Measurements from ENCODE around the gene PISD.

The PISD gene

GRCh38 chr22:31623592-31624304 is 38.3 kb downstream of the PISD start:
- TF ChIP-seq CTCF (IDR thresholded peaks at IDR 0.05; ENCODE audit: low read depth, low read length, missing control alignments), result no peak
- DNase-seq (ENCODE audit: low read depth), result no peak
- no peak overlapping the region for H3K4me3 ChIP-seq (ENCODE audit: low read depth, low read length)

DNA sequence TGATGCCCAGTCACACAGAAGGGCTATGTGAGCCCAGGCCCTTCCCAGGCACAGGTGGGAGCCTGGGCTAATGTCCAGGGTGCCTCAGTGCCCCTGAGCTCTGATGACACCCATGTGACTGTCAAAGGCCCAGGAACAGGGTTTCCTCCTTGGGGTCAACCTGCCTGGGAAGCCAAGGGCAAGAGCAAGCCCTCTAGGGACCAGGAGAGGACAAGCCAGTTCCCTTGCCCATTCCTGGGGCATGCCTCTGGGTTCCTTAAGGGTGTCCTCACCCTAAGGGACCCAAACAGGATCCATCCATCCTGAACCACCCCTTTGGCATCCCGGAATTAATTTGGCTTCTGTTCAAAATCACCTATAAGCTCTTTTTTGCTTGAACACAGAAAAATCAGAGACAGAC is 39.0 kb downstream of the PISD start:
- no peak for TF ChIP-seq CTCF (IDR thresholded peaks at IDR 0.05; ENCODE audit: low read depth, low read length, missing control alignments)
- no peak overlapping the region for H3K4me3 ChIP-seq (ENCODE audit: low read depth, low read length)
- no peak for DNase-seq (ENCODE audit: low read depth)

DNA sequence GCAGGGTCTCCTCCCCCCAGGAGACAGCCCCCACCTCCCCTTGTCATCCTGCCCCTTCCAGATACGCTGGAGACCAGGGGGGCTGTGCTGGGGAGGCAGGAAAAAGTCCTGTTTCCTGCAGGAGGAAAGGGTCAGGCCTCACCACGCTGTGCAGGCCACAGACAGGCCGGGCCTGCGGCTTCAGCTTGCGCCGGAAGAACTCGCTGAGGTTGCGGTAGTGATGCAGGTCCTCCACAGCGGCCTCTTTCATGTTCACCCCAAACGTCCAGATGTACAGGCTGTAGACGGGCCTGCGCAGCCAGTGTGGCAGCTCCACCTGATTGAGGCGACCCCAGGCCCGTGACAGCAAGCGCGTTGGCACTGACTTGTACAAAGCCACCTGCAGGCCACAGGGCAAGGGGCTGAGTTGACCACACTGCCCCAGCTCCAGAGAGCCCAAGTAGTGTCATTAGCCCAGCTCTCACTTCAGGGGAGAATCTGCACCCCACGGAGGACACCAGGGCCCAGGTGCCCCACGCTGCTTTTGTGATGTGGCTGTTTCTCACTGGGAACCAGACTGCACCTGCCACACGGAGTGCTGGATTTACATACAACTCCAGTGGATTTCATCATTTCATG is 40.4 kb downstream of the PISD start:
- H3K4me3 ChIP-seq (ENCODE audit: low read depth, low read length), result no peak overlapping the region
- TF ChIP-seq CTCF (IDR thresholded peaks at IDR 0.05; ENCODE audit: low read depth, low read length, missing control alignments), result no peak
- DNase-seq (ENCODE audit: low read depth), result no peak

- no peak overlapping the region for H3K4me3 ChIP-seq (ENCODE audit: low read depth, low read length)
- no peak for DNase-seq (ENCODE audit: low read depth)
- no peak for TF ChIP-seq CTCF (IDR thresholded peaks at IDR 0.05; ENCODE audit: low read depth, low read length, missing control alignments)
Observed at GRCh38 chr22:31620756-31621480, 41.1 kb downstream of the PISD start.

DNA sequence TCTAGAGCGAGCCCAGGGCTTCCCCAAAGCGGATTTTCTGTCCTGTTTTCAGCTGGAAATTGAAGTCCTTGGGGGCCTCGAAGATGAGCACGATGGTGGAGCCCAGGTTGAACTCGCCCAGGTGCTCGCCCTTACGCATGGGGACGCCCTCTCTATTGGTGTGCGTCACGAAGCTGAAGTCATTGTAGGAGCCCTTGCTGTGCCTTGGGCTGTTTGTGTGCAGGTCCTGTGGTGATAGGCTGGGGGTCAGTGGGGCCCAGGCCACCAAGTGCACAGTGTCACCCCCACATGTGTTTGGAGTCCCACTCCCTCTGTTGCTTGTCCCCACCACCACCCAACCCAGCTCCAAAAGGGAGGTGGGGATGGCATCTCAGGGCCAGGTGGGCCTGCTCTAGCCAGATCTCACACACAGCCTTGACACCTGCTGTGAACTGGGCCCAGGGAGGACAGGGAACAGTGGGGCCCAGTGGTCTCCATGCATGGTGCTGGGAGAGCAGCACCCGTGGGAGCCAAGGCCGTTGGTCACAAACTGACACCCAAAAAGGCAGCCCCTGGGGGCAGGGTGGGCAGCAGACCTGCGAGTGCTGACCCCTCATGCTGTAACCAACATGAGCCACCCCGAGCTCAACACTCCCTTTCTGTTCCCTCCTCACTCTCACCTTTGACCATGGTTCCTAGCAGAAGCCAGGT is 42.3 kb downstream of the PISD start:
- H3K4me3 ChIP-seq (ENCODE audit: low read depth, low read length), result no peak overlapping the region
- DNase-seq (ENCODE audit: low read depth), result no peak
- no peak for TF ChIP-seq CTCF (IDR thresholded peaks at IDR 0.05; ENCODE audit: low read depth, low read length, missing control alignments)

- no peak overlapping the region for H3K4me3 ChIP-seq (ENCODE audit: low read depth, low read length)
- DNase-seq (ENCODE audit: low read depth), result no peak
- no peak for TF ChIP-seq CTCF (IDR thresholded peaks at IDR 0.05; ENCODE audit: low read depth, low read length, missing control alignments)
Observed at GRCh38 chr22:31618471-31619176, 43.4 kb downstream of the PISD start.
